ENCODE data around the gene RHOBTB3.

DNA sequence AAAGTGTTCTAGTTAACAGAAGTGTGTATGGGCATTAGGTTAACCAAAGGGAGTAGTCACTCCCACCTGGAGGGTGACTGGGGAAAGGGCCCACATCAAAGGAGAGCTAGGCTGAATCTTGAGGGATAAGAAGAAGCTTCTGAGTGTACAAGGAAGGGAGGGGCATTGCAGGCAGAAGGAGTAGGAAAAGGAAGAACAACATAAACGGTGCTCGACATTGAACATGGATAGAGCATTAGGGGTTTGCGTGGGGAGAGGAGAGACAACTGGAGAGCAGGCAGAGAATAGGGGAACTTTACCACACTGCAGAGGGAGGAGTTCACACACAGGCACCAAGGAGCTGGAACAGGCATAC is 96.7 kb downstream of the RHOBTB3 start:
- TF ChIP-seq, protein P1, sequence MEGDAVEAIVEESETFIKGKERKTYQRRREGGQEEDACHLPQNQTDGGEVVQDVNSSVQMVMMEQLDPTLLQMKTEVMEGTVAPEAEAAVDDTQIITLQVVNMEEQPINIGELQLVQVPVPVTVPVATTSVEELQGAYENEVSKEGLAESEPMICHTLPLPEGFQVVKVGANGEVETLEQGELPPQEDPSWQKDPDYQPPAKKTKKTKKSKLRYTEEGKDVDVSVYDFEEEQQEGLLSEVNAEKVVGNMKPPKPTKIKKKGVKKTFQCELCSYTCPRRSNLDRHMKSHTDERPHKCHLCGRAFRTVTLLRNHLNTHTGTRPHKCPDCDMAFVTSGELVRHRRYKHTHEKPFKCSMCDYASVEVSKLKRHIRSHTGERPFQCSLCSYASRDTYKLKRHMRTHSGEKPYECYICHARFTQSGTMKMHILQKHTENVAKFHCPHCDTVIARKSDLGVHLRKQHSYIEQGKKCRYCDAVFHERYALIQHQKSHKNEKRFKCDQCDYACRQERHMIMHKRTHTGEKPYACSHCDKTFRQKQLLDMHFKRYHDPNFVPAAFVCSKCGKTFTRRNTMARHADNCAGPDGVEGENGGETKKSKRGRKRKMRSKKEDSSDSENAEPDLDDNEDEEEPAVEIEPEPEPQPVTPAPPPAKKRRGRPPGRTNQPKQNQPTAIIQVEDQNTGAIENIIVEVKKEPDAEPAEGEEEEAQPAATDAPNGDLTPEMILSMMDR (IDR thresholded peaks at IDR 0.05), result no peak
- TF ChIP-seq POLR2A (IDR thresholded peaks at IDR 0.05), result no peak
- TF ChIP-seq POLR2AphosphoS5 (IDR thresholded peaks at IDR 0.05), result no peak

All from breast epithelium (tissue), 3 donors.